H1 (cell line): Measurements from ENCODE around the gene DCLRE1B. TPM values are rescaled to one million over a fixed set of nuclear protein-coding genes. Genes with fewer than 3 reads are reported as not detected.

Source experiments
- BCL11A ChIP-seq, 2 experiments: IDR thresholded peaks; one replicate each; pipeline ENCODE4 v1.6.1; 2011; ENCODE audit warnings: low read depth in 2 of 2, low read length in 2 of 2, mild to moderate bottlenecking in 2 of 2
- CBX8 ChIP-seq: fragments of 300-800, 300-1000 bp; sonication (generic); IDR thresholded peaks from 2 replicates; pipeline ENCODE4 v1.7.1; 2016; ENCODE audit warnings: low read depth, low read length, borderline replicate concordance
- CREB1 ChIP-seq: IDR thresholded peaks from 2 replicates; pipeline ENCODE4 v1.6.1; 2012; ENCODE audit warnings: inconsistent platforms
- MAFK ChIP-seq: IDR thresholded peaks from 2 replicates; pipeline ENCODE4 v1.6.1; 2012; ENCODE audit warnings: low read depth, mild to moderate bottlenecking, improper control_type of control experiment, low read length
- SP2 ChIP-seq: IDR thresholded peaks from 2 replicates; pipeline ENCODE4 v1.6.1; 2012; ENCODE audit warnings: mild to moderate bottlenecking, low read length, inconsistent platforms
- TAF7 ChIP-seq: optimal IDR thresholded peaks from 2 replicates; pipeline ENCODE3; 2011; ENCODE audit warnings: low read depth, mild to moderate bottlenecking, inconsistent platforms, low read length, moderate library complexity, borderline replicate concordance
- polyA plus RNA-seq, 7 experiments: library from polyadenylated mRNA; depleted of rRNA in 3 of 7; stranded (reverse) in 5 of 7; unstranded in 2 of 7; fragments of >200 nt in 5 of 7; fragments of 200-250 nt in 2 of 7; gene quantifications; 1 replicate in 5 of 7; 2 replicates in 1 of 7; 4 replicates in 1 of 7; pipeline versions ENCODE4 v1.2.1 to v1.2.3, GENCODE V29; 2011 to 2013; ENCODE audit warnings: missing spikeins in 2 of 7, mixed read lengths in 2 of 7
- total RNA-seq: library from RNA; stranded (reverse); fragmentation: NEBNext Ultra II Directional; extraction: Animal tissue kit (Norgen Biotek cat#: 25700); gene quantifications from 2 replicates; pipeline ENCODE4 v1.2.1, GENCODE V29; 2021
- TF ChIP-seq, protein P1 (sequence below), 3 experiments: IDR thresholded peaks; 1 replicate in 2 of 3; 2 replicates in 1 of 3; pipeline versions ENCODE4 v1.5.1 to v1.6.1; 2011; ENCODE audit warnings: low read length in 3 of 3, mild to moderate bottlenecking in 3 of 3, inconsistent platforms in 2 of 3, low read depth in 1 of 3, moderate library complexity in 1 of 3; ENCODE audit not compliant: insufficient read depth in 1 of 3; ENCODE audit errors: control extremely low read depth in 1 of 3
- TF ChIP-seq, protein P2 (sequence below): IDR thresholded peaks from 2 replicates; pipeline ENCODE4 v1.6.1; 2012; ENCODE audit warnings: inconsistent platforms

Gene DCLRE1B
- total and polyA plus RNA-seq, 2 of the 8 experiments (the other 6 are each of a cell fraction or from before 2014, with no cell fraction given), result 5.5 to 11.0 TPM

DNA sequence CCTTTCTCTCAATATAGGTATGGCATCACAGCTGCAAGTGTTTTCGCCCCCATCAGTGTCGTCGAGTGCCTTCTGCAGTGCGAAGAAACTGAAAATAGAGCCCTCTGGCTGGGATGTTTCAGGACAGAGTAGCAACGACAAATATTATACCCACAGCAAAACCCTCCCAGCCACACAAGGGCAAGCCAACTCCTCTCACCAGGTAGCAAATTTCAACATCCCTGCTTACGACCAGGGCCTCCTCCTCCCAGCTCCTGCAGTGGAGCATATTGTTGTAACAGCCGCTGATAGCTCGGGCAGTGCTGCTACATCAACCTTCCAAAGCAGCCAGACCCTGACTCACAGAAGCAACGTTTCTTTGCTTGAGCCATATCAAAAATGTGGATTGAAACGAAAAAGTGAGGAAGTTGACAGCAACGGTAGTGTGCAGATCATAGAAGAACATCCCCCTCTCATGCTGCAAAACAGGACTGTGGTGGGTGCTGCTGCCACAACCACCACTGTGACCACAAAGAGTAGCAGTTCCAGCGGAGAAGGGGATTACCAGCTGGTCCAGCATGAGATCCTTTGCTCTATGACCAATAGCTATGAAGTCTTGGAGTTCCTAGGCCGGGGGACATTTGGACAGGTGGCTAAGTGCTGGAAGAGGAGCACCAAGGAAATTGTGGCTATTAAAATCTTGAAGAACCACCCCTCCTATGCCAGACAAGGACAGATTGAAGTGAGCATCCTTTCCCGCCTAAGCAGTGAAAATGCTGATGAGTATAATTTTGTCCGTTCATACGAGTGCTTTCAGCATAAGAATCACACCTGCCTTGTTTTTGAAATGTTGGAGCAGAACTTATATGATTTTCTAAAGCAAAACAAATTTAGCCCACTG lies 35.5 kb downstream of the DCLRE1B start (continued):
- TF ChIP-seq, protein P1, sequence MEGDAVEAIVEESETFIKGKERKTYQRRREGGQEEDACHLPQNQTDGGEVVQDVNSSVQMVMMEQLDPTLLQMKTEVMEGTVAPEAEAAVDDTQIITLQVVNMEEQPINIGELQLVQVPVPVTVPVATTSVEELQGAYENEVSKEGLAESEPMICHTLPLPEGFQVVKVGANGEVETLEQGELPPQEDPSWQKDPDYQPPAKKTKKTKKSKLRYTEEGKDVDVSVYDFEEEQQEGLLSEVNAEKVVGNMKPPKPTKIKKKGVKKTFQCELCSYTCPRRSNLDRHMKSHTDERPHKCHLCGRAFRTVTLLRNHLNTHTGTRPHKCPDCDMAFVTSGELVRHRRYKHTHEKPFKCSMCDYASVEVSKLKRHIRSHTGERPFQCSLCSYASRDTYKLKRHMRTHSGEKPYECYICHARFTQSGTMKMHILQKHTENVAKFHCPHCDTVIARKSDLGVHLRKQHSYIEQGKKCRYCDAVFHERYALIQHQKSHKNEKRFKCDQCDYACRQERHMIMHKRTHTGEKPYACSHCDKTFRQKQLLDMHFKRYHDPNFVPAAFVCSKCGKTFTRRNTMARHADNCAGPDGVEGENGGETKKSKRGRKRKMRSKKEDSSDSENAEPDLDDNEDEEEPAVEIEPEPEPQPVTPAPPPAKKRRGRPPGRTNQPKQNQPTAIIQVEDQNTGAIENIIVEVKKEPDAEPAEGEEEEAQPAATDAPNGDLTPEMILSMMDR (IDR thresholded peaks at IDR 0.05; ENCODE audit: control extremely low read depth in 1 of 3, insufficient read depth in 1 of 3, low read depth in 1 of 3, low read length in 3 of 3), result no peak
- TF ChIP-seq, protein P2, sequence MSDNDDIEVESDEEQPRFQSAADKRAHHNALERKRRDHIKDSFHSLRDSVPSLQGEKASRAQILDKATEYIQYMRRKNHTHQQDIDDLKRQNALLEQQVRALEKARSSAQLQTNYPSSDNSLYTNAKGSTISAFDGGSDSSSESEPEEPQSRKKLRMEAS, result no peak
- TF ChIP-seq TAF7 (no peak), CREB1 (no peak), MAFK (no peak), BCL11A (IDR thresholded peaks at IDR 0.05; ENCODE audit: low read depth in 2 of 2, low read length in 2 of 2) (no peak), CBX8 (no peak), SP2 (no peak)
- TF ChIP-seq, all 59 proteins: peak for 0
